RWPE1 (cell line): Measurements from ENCODE around the gene MED12L.

Source experiments
- CTCF ChIA-PET: fragments of 350-600 bp; sonication (Branson Sonifier 250); formaldehyde crosslinking; extraction: SDS; loops from one replicate; lab custom pipeline; 2021; lab: Yijun Ruan, JAX
- POLR2A ChIA-PET: fragments of 400-600 bp; formaldehyde crosslinking; extraction: SDS; loops from one replicate; lab custom pipeline; 2020; ENCODE audit warnings: antibody characterized with exemption; ENCODE audit not compliant: low non-redundant PET; lab: Yijun Ruan, JAX
- DNase-seq: peaks from one replicate; pipeline ENCODE4 v3.0.0; 2012; ENCODE audit warnings: low spot score
- H3K27ac ChIP-seq: fragments of 450-650 bp; 2 replicates; pipeline ENCODE4 v1.5.1; 2017
- CTCF ChIP-seq: fragments of 450-650 bp; conservative IDR thresholded peaks from 2 replicates; pipeline ENCODE4 v1.5.1; 2017; ENCODE audit warnings: low read depth, mild to moderate bottlenecking

MED12L gene

GRCh38 chr3:151421938-151422337, 336.5 kb downstream of the MED12L start:
- no peak for TF ChIP-seq CTCF
- H3K27ac ChIP-seq = no peak overlapping the region
- ChIA-PET CTCF (interaction anchor here (0.6 kb wide), 1 partner anchor 191 kb away, joined by 3 read pairs; no protein-coding TSS in a partner anchor), POLR2A (no interaction called here)
- no peak for DNase-seq

- TF ChIP-seq CTCF = no peak
- no peak for DNase-seq
- POLR2A ChIA-PET = no interaction called here
- CTCF ChIA-PET = no interaction called here
- H3K27ac ChIP-seq = no peak overlapping the region
Measured at GRCh38 chr3:151423091-151423490, 337.6 kb downstream of the MED12L start.

DNA sequence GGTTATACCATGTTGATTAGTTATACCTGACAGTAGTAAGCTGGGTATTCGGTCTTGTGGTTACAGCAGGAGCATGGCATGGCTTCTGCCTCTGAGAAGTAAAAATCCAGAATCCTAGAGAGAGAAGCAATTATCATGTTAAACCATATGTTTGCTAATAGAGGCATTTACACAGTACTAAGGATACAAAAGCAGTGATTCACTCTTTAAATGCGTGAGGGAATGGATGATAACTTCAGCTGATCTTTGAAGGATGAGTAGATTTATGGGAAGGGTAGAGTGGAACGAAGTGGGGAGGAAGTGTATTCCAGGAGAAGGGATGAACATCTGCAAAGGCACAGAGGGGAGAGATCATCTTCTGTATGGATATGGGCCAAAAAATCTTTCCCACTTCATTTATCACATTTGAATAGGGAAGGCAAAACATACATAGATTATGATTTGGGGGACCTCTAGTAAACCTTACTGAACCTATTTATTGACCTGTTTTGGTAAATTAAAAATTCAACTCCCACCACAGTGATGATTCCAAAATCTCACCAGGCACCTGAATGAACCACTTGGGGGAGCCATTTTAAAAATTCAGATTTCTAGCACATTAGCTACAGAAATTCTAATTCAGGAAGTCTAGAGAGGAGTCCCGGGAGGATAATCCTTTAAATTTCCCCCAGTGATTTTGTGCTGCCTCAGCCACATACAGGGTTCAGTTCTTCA, 340.3 kb downstream of the MED12L start:
- TF ChIP-seq CTCF = no peak
- H3K27ac ChIP-seq = no peak overlapping the region
- POLR2A ChIA-PET = no interaction called here
- CTCF ChIA-PET = interaction anchor here (0.7 kb wide), 3 partner anchors 258 to 410 kb away, joined by 3 to 8 read pairs (median 3); no protein-coding TSS in a partner anchor
- DNase-seq = no peak

GRCh38 chr3:151426341-151426657, 340.8 kb downstream of the MED12L start:
- TF ChIP-seq CTCF = no peak
- POLR2A ChIA-PET = no interaction called here
- CTCF ChIA-PET = interaction anchor here (0.7 kb wide), 1 partner anchor 258 kb away, joined by 8 read pairs; no protein-coding TSS in a partner anchor
- no peak for DNase-seq
- H3K27ac ChIP-seq = no peak overlapping the region

- CTCF ChIA-PET = interaction anchor here (0.6 kb wide), 2 partner anchors 260 to 690 kb away, joined by 3 read pairs; no protein-coding TSS in a partner anchor
- H3K27ac ChIP-seq = no peak overlapping the region
- no peak for DNase-seq
- no peak for TF ChIP-seq CTCF
- POLR2A ChIA-PET = no interaction called here
Measured at GRCh38 chr3:151428386-151428785, 342.9 kb downstream of the MED12L start.

DNA sequence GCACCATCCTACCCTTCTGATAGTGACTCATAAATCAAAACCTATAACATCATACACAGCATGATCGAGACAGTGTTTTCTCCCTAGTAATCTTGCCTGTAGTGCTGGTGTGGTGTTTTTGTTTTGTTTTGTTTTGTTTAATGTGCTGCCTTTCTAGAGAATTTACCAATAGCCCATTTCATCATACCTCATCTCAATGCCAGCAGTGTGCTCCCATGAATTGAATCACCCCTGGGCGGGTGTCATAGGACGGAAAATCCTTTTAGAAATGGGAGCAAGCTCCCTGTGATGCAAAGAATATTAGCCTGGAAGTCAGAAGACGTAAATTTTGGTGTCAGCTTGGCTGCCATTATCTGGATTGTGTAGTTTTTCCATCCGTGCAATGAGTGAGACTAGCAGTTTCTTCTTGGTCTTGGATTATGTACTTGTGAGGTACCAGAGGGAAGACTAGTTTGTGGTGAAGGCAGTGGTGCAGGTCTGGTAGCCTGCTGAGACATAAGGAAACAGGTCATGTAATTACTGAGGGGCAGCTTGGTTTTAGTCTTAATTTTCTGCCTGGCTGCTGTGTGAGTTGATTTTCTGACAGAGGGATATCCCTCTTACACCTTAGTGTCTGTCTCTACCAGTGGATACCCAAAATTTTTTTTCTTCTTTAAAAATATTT, 345.5 kb downstream of the MED12L start:
- H3K27ac ChIP-seq = no peak overlapping the region
- CTCF ChIA-PET = interaction anchor here (0.6 to 1.4 kb wide), 2 partner anchors 8 to 140 kb away, joined by 3 to 4 read pairs; no protein-coding TSS in a partner anchor
- POLR2A ChIA-PET = no interaction called here
- DNase-seq = no peak
- no peak for TF ChIP-seq CTCF
